ENCODE results near the gene UBALD1. TPM values are rescaled to one million over a fixed set of nuclear protein-coding genes. Genes with fewer than 3 reads are reported as not detected.
A peak's percentile ranks its signal among the peaks of the same experiment; 100 is the strongest.

UBALD1 gene
- total RNA-seq, 2 donors from 2014 or later: 10.8 to 12.2 TPM

DNA sequence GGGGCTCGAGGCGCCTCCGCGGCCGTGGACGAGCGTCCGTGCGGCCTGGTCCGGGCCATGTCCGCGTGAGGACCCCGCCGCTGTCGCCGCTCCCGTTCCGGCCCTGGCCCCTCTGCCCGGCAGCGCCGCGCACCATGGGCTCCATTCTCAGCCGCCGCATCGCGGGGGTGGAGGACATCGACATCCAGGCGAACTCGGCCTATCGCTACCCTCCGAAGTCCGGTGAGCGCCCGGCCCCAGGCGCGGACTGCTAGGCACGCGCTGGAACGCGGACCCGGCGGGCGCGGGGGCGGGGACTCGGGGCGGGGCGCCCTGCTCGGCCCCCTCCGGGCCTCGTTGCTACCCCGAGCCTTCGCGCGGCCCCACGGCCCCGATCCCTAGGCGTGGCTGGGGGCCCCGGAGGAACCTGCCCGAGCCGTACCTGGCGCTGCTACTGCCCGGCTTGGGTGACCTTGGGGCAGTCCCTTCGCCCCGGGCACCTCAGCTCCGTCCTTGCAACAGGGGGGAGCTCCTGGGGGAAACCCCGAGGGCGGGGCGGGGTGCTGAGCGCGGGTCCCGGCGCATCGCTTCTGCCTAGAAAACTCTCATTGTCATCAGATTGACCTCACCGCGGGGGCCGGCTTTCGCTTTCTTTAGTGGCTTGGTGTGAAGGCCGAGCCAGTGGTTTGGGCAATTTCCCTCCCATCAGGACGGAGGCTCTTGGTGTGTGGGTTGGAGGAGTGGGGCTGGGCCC is 10.3 kb upstream of the UBALD1 start:
- Histone ChIP-seq H3K4me1 (peaks cover 0 to 21% of the 10 kb centered on the region in 2 donors), H3K4me3 (peak overlapping the region; percentile 91), H3K36me3 (no peaks in the 10 kb centered on the region), H3K27me3 (no peaks in the 10 kb centered on the region), H3K27ac (peak overlapping the region; percentile 91 to 95), H3K9me3 (no peaks in the 10 kb centered on the region)
- peak; percentile 82 for DNase-seq (ENCODE audit: low spot score)
- TF ChIP-seq, protein P1, sequence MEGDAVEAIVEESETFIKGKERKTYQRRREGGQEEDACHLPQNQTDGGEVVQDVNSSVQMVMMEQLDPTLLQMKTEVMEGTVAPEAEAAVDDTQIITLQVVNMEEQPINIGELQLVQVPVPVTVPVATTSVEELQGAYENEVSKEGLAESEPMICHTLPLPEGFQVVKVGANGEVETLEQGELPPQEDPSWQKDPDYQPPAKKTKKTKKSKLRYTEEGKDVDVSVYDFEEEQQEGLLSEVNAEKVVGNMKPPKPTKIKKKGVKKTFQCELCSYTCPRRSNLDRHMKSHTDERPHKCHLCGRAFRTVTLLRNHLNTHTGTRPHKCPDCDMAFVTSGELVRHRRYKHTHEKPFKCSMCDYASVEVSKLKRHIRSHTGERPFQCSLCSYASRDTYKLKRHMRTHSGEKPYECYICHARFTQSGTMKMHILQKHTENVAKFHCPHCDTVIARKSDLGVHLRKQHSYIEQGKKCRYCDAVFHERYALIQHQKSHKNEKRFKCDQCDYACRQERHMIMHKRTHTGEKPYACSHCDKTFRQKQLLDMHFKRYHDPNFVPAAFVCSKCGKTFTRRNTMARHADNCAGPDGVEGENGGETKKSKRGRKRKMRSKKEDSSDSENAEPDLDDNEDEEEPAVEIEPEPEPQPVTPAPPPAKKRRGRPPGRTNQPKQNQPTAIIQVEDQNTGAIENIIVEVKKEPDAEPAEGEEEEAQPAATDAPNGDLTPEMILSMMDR (IDR thresholded peaks at IDR 0.05): no peak

- peak within 1 kb of the TSS; percentile 91 for H3K4me3 ChIP-seq
- no peaks in the 10 kb centered on the region for H3K9me3 ChIP-seq
- no peaks in the 10 kb centered on the region for H3K27me3 ChIP-seq
- H3K27ac ChIP-seq: peak within 1 kb of the TSS; percentile 91 to 95
- no peaks in the 10 kb centered on the region for H3K36me3 ChIP-seq
- H3K4me1 ChIP-seq: peaks cover 0 to 21% of the 10 kb centered on the region in 2 donors
- TF ChIP-seq, protein P1 (IDR thresholded peaks at IDR 0.05): peak; percentile 93 to 95
- peak; percentile 95 for DNase-seq (ENCODE audit: low spot score)
Measured at GRCh38 chr16:4624015-4624826, 9.5 kb upstream of the UBALD1 start, which contains the start of gene MGRN1. Gene MGRN1 (plus strand): TSS chr16:4624826. CDS start chr16:4624961, 135 bp downstream.

- Histone ChIP-seq H3K36me3 (no peaks in the 10 kb centered on the region), H3K27me3 (no peaks in the 10 kb centered on the region), H3K27ac (no peak overlapping the region), H3K9me3 (no peaks in the 10 kb centered on the region), H3K4me3 (peak overlapping the region in 1 of 2 donors; percentile 91), H3K4me1 (peaks cover 0 to 21% of the 10 kb centered on the region in 2 donors)
- TF ChIP-seq, protein P1 (IDR thresholded peaks at IDR 0.05): no peak
- DNase-seq (ENCODE audit: low spot score): no peak
Measured at GRCh38 chr16:4623593-4623992, 8.9 kb upstream of the UBALD1 start.

- Histone ChIP-seq H3K4me3 (no peak overlapping the region), H3K27me3 (no peaks in the 10 kb centered on the region), H3K9me3 (no peaks in the 10 kb centered on the region), H3K27ac (peak overlapping the region in 1 of 2 donors; percentile 96), H3K4me1 (peaks cover 0 to 31% of the 10 kb centered on the region in 2 donors), H3K36me3 (no peaks in the 10 kb centered on the region)
- DNase-seq (ENCODE audit: low spot score): no peak
- TF ChIP-seq, protein P1 (IDR thresholded peaks at IDR 0.05): no peak
Measured at GRCh38 chr16:4618645-4619418, 4.1 kb upstream of the UBALD1 start.

DNA sequence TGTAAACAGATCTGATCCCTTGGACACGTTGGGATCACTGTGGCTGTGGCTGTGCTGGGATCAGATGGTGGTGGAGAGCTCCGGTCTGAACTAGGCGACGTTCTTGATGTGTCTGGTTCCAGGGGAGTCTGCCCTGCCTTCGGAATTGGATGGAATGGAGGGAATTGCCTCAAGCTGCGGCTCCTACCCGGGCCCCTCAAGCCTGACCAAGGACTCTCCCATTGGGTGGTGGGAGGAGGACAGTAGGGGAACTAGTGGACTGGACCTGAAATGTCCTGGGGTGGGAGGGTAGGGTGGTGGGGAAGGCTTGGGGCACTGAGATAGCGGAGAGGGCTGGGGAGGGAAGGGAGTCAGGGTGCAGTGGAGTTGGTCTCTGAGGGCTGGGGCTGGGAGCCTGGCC is 3.2 kb upstream of the UBALD1 start:
- H3K4me3 ChIP-seq: no peak overlapping the region
- no peaks in the 10 kb centered on the region for H3K9me3 ChIP-seq
- peaks cover 0 to 39% of the 10 kb centered on the region in 2 donors for H3K4me1 ChIP-seq
- H3K36me3 ChIP-seq: no peaks in the 10 kb centered on the region
- TF ChIP-seq, protein P1 (IDR thresholded peaks at IDR 0.05): no peak
- H3K27me3 ChIP-seq: no peaks in the 10 kb centered on the region
- no peak for DNase-seq (ENCODE audit: low spot score)
- H3K27ac ChIP-seq: peak overlapping the region; percentile 96 to 97

Data from right atrium auricular region (tissue), 2 donors.